EH (cell line): ENCODE results near the gene CCDC137.
"Not testable (repeated sequence)": the region's sequence is repeated elsewhere in the genome, so short reads cannot be mapped to it uniquely, and the experiment has no call there.

Experiments
- DNase-seq: peaks from one replicate; pipeline ENCODE4 v3.0.0-alpha.2; 2015; ENCODE audit warnings: low read depth

Gene CCDC137, protein sequence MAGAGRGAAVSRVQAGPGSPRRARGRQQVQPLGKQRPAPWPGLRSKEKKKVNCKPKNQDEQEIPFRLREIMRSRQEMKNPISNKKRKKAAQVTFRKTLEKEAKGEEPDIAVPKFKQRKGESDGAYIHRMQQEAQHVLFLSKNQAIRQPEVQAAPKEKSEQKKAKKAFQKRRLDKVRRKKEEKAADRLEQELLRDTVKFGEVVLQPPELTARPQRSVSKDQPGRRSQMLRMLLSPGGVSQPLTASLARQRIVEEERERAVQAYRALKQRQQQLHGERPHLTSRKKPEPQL

DNA sequence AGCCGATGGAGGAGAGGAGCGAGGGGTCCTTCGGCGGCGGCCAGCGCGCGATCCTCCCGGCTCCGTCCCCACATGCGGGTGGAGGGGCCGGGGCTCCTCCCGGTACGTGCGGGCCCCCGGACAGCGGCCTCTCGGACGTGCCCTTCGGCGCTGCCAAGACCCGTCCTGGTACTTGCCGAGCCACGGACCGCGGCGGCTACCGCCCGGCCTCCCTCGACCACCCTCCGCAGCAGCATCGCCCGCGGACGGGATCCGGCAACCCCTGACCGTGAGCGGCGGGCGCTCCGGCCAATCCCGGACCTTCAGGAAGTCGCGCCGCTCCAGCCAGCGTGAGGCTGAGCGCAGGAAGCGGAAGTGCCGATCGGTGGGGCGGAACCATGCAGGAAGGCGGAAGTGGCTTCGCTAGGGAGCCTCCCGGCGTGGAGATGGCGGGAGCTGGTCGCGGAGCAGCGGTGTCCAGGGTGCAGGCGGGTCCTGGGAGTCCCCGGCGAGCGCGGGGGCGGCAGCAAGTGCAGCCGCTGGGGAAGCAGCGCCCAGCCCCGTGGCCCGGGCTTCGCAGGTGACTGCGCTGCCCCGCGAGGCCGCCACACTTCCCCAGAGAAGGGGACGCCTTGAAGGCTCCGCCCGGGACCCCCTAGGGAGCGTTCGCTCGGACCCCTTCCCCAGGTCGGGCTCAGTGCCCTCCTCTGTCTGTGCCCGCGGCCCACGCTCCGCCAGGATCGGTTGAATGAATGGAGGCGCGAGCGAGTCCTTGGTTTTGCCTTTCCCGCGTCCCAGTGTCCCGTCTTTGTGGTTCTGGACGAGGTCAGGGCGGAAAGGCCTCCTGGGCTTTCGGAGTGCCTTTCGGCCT lies at the start of gene CCDC137, which contains the start of gene OXLD1:
TSS of gene CCDC137 (plus strand) at position 396 of the 850 bp plus-strand sequence. CDS start at position 426, 30 bp downstream.
TSS of gene OXLD1 (minus strand) at position 264 of the 850 bp plus-strand sequence. CDS start at position 236, 28 bp downstream.
- peak; percentile 97 for DNase-seq

DNA sequence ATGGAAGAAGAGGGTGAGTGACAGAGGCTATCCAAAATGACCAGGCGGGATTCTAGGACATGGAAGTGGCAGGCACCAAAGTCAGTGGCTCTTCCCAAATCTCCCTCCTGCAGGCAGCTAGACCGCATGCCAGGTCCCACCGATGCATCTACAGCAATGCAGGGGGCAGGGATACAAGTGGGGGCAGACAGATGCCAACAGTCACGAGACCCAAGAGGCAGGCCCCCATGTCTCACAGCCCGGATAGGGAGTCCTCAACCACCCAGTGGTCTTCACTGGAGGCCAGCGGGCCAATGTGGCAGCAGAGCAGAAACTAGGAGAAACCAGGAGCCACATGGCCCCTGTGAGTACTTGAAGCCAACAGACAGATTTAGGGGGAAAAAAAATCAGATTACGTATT lies 49.7 kb upstream of the CCDC137 start:
- no peak for DNase-seq

DNA sequence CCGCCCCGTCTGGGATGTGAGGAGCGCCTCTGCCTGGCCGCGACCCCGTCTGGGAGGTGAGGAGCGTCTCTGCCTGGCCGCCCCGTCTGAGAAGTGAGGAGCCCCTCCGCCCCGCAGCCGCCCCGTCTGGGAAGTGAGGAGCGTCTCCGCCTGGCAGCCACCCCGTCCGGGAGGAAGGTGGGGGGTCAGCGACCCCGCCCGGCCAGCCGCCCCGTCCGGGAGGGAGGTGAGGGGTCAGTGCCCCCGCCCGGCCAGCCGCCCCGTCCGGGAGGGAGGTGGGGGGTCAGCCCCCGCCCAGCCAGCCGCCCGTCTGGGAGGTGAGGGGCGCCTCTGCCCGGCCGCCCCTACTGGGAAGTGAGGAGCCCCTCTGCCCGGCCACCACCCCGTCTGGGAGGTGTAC lies 48.2 kb upstream of the CCDC137 start:
- not testable (repeated sequence) for DNase-seq

DNA sequence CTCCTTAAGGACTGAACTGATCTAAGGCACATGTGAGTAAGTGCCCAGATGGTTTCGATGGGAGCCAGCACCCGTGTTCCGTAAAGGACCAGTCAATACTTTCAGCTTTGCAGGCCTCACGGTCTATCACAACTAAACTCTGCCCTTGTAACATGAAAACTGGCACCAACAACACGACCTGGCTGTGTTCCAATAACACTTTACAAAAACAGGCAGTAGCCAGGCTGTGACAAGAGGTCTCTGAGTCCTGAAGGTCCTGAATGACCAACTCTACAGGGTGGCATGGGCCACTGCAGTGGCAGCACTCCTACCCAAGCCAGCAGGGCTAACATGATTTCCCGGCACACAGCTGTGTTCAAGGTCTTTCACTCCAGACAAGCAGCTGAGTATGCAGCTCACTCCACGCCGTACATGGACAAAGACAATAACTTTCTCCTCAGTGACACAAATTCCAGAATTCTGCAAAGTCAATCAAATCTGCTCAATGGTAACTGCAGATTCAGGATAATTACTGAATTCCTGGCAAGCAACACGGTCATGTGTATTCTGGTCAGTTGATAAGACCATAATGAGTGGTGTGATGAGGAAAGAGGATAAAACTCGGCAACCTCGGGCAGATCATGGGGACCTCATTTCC lies 44.9 kb upstream of the CCDC137 start:
- DNase-seq, result no peak

DNA sequence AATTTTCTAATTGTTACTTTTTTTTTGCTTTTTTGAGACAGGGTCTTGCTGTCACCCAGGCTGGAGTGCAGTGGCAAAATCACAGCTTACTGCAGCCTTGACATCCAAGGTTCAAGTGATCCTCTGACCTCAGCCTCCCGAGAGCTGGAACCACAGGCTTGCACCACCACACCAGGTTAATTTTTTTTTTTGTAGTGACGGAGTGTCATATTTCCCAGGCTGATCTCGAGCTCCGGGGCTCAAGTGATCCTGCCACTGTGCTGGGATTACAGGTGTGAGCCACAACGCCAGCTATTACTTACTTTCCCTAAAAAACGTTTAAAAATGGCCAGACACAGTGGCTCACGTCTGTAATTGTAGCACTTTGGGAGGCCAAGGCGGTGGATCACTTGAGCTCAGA lies 36.3 kb upstream of the CCDC137 start:
- no peak for DNase-seq

DNA sequence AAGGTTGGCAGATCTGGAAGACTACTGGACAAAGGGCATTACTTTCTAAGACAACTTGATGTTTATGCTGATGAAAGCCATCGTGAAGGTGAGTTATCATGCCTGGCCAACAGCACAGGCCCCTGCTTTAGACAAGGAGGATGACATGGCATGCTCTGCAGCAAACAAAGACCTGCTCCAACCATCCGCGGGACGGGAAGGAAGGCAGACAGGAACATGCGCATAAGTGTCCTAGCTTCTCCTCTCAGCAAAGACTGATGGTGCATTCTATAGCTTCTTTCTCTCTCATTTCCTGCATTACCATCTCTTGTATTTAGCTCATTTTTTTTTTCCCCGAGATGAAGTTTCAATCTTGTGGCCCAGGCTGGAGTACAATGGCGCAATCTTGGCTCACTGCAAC lies 35.1 kb upstream of the CCDC137 start:
- DNase-seq, result no peak

DNA sequence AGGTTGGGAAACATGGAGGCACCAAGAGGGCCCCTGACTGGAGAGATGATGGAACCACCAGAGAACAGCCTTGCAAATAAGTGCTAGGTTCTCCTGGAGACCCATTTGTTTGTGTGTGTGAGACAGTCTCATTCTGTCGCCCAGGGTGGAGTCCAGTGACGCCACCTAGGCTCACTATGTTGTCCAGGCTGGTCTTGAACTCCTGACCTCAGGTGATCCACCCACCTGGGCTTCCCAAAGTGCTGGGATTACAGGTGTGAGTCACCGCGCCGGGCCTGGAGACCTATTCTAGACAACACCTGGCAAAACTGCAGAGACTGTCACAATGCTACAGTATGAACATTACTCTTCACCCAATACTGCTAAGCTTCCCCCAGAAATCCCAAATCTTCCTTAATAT lies 31.1 kb upstream of the CCDC137 start:
- DNase-seq, result no peak

DNA sequence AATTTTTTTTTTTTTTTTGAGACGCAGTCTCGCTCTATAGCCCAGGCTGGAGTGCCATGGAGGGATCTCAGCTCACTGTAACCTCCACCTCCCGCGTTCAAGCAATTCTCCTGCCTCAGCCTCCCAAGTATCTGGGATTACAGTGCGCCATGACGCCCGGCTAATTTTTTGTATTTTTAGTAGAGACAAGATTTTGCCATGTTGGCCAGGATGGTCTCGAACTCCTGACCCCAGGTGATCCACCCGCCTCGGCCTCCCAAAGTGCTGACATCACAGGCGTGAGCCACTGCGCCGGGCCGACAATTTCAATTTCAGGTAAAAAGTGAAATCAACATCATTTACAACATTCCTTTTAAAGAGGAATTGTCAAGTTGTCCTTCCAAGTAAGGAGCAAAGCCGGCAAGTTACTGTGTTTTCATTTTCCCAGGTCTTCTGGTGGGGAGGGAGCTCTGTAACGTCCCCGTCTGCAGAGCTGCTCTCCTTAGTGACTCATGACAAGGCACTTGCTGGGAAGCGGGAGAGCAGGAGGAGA lies 30.5 kb upstream of the CCDC137 start:
- no peak for DNase-seq

DNA sequence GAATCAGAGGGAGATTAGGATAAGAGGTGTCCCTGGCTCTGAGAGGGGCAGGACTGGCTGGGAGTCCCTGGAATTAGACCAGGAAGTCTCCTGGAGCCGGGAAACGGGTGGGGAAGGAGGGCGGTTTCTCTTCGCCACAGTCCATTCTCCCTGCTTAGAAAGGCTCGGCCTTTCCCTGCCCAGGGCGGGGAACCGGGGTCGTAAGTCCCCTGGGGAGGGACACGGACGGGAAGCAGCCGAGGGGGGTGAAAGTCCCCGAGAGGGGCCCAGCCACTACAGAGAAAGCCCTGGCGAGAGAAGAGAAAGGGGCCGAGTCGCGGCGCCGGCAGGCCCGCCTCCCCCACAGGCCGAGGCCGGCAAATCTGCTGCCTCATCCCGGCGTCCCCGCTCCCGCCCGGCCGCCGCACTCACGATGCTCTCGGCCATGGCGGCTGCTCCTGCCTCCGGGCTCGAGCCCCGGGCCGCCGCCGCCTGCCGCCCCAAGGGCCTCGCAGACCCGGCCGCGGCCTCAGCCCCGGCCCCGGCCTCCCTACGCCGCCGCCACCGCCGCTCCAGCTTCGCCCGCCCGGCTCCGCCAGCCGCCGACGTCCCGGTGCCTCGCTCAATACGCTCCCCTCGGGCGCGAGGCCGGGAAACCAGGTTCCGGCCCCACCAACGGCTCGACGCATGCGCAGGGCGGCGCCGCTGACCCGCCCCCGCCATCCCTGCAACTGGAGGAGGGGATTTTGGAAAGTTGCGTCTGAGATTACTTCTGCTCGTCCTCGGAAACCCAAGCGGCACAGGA lies 29.8 kb upstream of the CCDC137 start, which contains the start of the genes NPLOC4 and TSPAN10:
TSS of gene NPLOC4 (minus strand) at position 608 of the 784 bp plus-strand sequence. CDS start at position 426, 182 bp downstream.
TSS of gene TSPAN10 (plus strand) at position 692 of the 784 bp plus-strand sequence. CDS start 5,217 bp downstream, outside the sequence.
- peak; percentile 84 for DNase-seq

DNA sequence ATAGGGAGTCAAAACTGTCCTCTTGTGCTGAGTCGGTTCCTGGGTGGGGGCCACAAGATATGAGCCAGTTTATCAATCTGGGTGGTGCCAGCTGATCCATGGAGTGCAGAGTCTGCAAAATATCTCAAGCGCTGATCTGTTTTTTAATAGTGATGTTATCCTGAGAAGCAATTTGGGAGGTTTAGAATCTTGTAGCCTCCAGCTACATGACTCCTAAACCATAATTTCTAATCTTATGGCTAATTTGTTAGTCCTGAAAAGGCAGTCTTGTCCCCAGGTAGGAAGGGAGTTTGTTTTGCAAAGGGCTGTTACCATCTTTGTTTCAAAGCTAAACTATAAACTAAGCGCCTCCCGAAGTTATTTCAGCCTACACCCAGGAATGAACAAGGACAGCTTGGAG lies 27.9 kb upstream of the CCDC137 start:
- DNase-seq, result no peak

DNA sequence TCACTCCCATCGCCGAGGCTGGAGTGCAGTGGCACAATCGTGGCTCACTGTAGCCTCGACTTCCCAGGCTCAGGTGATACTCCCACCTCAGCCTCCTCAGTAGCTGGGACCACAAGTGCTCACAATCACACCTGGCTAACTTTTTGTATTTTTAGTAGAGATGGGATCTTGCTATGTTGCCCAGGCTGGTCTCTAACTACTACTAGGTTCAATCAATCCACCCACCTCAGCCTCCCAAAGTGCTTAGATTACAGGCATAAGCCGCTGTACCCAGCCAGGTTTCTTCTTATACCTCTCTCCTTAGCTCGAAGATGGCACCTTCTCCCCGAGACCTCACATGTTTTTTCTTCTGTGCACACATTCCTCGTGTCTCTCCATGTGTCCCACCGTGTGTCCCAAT lies 26.5 kb upstream of the CCDC137 start:
- DNase-seq, result no peak

DNA sequence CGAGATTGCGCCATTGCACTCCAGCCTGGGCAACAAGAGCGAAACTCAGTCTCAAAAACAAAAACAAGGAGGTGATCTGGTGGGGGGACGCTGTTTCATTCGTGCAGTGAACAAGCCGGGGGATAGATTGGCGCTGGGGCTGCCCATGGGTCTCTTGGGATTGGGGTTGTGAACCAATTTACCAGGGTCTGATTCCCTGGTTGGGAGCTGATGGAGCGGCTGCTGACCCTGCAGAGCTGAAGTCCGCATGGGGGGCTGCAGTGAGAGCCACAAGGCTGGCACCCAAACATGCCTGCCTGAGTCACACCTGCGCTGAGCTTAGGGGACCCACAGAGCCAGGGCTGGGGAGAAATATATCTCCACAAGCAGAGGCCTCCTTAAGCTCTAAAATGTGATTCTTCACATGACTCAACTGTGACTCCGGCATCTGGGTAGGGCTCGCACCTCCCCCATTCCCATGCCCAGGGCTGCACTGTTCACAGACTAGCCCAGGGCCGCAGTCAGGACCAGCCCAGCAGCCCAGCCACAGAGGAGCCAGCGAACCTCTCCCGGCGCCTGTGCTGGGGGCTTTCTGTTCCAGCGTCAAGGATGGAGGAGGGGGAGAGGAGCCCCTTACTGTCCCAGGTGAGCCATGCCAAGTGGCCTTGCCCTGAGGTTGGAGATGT lies 24.6 kb upstream of the CCDC137 start:
- DNase-seq, result peak; percentile 85

DNA sequence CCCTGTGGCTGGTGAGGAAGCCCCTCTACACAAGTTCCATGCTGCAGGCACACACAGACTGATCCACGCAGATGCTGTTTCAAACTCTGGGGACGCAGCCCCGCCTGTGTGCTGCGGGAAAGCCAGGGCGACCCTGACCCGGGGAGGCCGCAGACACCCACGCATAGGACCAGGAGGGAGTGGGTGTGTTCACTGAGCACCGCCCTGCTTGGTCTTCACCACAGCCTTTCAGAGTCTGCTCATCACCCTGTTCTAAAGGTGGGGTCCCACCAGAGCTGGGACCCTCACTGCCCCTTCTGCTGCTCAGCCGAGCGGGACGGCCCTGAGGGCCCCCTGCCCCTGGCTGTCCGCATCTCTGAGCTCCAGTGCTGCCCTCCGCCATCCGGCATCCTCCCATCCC lies 22.0 kb upstream of the CCDC137 start:
- no peak for DNase-seq

DNA sequence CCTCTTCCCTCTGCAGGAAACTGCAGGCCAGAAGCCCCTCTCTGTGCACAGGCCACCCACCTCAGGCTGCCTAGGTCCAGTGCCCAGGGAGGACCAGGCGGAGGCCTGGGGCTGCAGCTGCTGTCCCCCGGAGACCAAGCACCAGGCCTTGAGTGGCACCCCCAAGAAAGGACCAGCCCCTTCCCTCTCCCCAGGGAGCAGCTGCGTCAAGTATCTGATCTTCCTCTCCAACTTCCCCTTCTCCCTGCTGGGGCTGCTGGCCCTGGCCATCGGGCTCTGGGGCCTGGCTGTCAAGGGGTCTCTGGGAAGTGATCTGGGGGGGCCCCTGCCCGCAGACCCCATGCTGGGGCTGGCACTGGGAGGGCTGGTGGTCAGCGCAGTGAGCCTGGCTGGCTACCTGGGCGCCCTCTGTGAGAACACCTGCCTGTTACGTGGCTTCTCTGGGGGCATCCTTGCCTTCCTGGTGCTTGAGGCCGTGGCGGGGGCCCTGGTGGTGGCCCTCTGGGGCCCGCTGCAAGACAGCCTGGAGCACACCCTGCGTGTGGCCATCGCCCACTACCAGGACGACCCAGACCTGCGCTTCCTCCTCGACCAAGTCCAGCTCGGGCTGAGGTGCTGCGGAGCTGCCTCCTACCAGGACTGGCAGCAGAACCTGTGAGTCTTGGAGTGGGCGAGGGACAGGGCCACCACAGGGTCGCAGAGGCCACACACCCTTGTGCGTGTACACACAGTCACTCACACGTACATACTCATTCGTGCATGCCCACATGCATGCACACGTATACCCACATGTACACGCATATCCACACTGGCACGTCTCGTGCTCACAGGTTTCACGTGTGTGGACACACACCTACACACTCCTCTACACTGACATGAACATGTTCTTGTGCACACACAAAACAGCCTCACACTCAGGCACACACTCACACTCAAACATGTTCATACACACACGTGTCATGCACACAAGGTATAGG lies 21.3 kb upstream of the CCDC137 start:
- no peak for DNase-seq

DNA sequence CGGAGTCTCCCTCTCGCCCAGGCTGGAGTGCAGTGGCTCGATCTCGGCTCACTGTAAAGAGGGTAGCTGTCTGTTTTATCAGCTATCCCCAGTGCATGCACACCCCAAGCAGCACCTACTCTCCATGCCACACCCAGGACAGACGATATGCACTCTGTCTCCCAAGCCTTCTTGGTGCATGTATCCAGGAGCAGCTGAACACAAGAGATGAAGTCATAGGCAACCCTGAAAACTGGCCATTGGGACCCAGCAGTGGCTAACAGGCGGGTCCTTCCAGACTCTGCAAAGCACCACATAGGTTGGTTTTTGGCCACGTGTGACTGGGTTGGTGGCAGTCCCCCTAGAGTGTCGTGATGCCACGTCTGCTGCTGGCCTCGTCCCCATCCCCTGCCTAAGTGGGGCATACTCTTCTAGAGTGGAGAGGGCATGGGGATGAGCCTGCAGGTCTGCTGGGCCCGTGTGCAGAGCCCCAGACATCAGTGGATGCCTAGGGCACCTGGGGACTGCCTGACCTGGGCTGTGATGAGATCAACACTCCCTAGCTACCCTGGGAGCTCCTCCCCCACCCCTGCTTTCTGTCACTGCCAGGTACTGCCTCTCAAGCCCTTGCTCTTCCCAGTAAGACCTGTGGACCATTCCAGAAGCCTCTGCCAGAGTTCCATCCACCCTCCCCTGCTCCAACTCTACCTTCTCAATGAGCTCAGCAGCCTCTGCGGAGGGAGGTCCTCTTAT lies 19.5 kb upstream of the CCDC137 start:
- DNase-seq, result no peak

DNA sequence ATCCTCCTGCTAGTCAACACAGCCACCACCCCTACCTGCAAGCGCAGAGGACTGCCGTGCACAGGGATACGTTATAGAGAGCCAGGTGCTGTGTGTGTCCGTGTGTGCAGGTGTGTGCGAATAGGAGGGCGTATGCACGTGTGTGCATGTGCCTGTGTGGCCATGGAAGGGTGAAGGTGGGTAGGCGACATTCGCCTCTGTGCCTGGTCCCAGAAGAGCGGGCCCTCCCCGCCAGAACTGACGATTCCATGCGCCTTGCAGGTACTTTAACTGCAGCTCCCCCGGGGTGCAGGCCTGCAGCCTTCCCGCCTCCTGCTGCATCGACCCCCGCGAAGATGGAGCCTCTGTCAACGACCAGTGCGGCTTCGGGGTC lies 18.9 kb upstream of the CCDC137 start:
- DNase-seq, result no peak

DNA sequence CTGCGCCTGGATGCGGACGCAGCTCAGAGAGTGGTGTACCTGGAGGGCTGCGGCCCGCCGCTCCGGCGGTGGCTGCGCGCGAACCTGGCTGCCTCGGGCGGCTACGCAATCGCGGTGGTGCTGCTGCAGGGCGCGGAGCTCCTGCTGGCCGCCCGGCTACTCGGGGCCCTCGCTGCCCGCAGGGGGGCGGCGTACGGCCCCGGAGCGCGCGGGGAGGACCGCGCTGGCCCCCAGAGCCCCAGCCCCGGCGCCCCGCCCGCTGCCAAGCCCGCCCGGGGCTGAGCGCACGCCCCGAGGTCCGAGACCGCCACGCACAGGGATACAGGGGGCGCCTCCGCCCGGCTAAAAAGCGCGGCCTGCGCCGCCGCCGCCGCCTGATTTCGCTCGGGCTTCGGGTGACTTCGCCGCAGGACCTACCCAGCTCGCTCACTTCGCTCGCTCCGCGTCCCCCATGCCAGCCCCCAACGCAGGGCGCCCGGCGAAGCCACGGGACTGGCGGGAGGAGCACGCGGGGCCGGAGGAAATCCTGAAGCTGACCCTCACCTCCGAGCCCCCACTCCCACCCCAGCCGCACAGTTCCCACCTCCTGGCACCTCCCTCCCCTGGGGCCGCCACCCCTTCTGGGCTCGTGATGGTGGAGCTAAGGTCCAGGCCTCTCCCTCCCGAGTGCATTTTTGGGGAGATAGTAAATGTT lies 18.4 kb upstream of the CCDC137 start:
- no peak for DNase-seq

DNA sequence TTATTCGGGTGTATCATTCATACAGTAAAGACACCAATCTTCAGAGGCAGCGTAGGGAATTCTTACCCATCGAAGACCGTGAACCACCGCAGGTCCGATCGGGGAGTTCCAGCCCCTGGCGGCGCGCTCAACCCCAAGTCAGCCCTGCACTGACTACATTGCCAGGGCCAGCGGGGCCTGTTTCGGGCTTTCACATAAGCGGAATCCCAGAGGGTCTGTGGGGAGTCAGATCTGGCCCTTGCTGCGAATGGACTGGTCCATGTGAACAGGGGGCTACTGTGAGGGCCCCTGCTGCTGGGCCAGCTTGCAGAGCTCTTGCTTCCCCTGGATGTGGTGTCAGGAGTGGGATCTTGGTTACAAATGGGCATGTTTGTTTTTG lies 17.8 kb upstream of the CCDC137 start:
- no peak for DNase-seq
